Measurements from ENCODE around the gene MLPH.

- TF ChIP-seq CTCF (conservative IDR thresholded peaks at IDR 0.05): no peak
- TF ChIP-seq EZH2 (IDR thresholded peaks at IDR 0.05; ENCODE audit: low read depth): no peak
Measured at GRCh38 chr2:237497009-237497837, 10.2 kb downstream of the MLPH start.

Measured in PC-9 (cell line).